ENCODE results near the gene NELFA. TPM values are rescaled to one million over a fixed set of nuclear protein-coding genes. Genes with fewer than 3 reads are reported as not detected.

The NELFA gene
- total and polyA plus RNA-seq, 10 of the 15 experiments (the other 5 are each of a cell fraction or from before 2014, with no cell fraction given), result 0.39 to 38.6 (median 16.7) TPM

GRCh38 chr4:2006956-2007653 lies 1.7 kb downstream of the NELFA start:
- no peaks in the 10 kb centered on the region for H3K27me3 ChIP-seq (replicated peaks in 1 of 2; ENCODE audit: control insufficient read depth in 2 of 2, insufficient read depth in 2 of 2, low read length in 1 of 2)
- peak overlapping the region; percentile 56 for H3K9ac ChIP-seq (ENCODE audit: control insufficient read depth, insufficient read depth, low read length)
- ChIA-PET CTCF (interaction anchor here (1.1 to 1.7 kb wide), 2 partner anchors 108 to 314 kb away, joined by 4 to 5 read pairs; no protein-coding TSS in a partner anchor), SMC1A (ENCODE audit: uncharacterized antibody, unreplicated experiment) (interaction anchor here (0.6 to 1.4 kb wide), 2 partner anchors 11 to 45 kb away, joined by 3 to 4 read pairs; no protein-coding TSS in a partner anchor), POLR2A (interaction anchor here (1.2 kb wide), 1 partner anchor 9 kb away, joined by 3 read pairs; no protein-coding TSS in a partner anchor), RAD21 (ENCODE audit: unreplicated experiment) (interaction anchor here (0.6 kb wide), 1 partner anchor 498 kb away, joined by 3 read pairs; no protein-coding TSS in a partner anchor)
- no peak overlapping the region for H3K27ac ChIP-seq (ENCODE audit: control insufficient read depth, insufficient read depth)
- 89% methylated on average over 15 of the region's 15 CpGs for WGBS (ENCODE audit: insufficient coverage, insufficient replicate concordance, low lambda C conversion rate, missing lambda C conversion rate)
- no peak for FAIRE-seq
- H3K36me3 ChIP-seq (ENCODE audit: control insufficient read depth in 2 of 2, insufficient read depth in 2 of 2, low read length in 1 of 2), result peaks cover 0 to 6% of the 10 kb centered on the region in 2 experiments; a peak in 1 of 4 replicates
- DNase-seq (ENCODE audit: low read depth, low spot score), result no peak
- ATAC-seq, result no peak
- TF ChIP-seq MLLT1 (IDR thresholded peaks at IDR 0.05) (0 out of 2 replicates have a peak, but pooled peaks have one; percentile 20), NR2F1 (conservative IDR thresholded peaks at IDR 0.05) (0 out of 2 replicates have a peak, but pooled peaks have one; percentile 18), CBFB (IDR thresholded peaks at IDR 0.05; ENCODE audit: low read depth) (no peak)
- no peaks in the 10 kb centered on the region for H4K20me1 ChIP-seq (ENCODE audit: control insufficient read depth, insufficient read depth)
- peak overlapping the region; percentile 85 for H3K4me2 ChIP-seq (ENCODE audit: control insufficient read depth, insufficient read depth)
- TSS peak; percentile 67 for BruUV-seq (replicated peaks)
- peaks cover 5% of the 10 kb centered on the region for H3K4me1 ChIP-seq (ENCODE audit: control insufficient read depth, insufficient read depth, low read length)
- intact Hi-C loops (cut with micrococcal nuclease; ENCODE audit: unreplicated experiment), result loop anchor here (10.0 kb wide), 1 partner anchor 178 kb away; no protein-coding TSS in a partner anchor
- in situ Hi-C loops (cut with MboI), result no loop called here
- peak overlapping the region; percentile 95 for H3K4me3 ChIP-seq
- H2AFZ ChIP-seq (ENCODE audit: control insufficient read depth, low read depth, low read length), result no peak overlapping the region
- H3K79me2 ChIP-seq (ENCODE audit: control insufficient read depth, insufficient read depth, low read length), result peaks cover 36% of the 10 kb centered on the region
- no peaks in the 10 kb centered on the region; the same call in 2 of the 3 replicates for H3K9me3 ChIP-seq (replicated peaks; ENCODE audit: control insufficient read depth, insufficient read depth, low read length)

Measured in GM12878 (cell line).